Measurements from ENCODE around the gene HAUS5.

The HAUS5 gene

GRCh38 chr19:35673121-35673804 lies 60.7 kb downstream of the HAUS5 start:
- no peak for DNase-seq (ENCODE audit: low spot score)

Data from RKO (cell line).